Neuronal stem cell (in vitro differentiated cells): ENCODE data around the gene MAPK10.

Source experiments
- DNase-seq: peaks from one replicate; pipeline ENCODE4 v3.0.0-alpha.2; 2013; ENCODE audit warnings: low spot score
- H2AFZ ChIP-seq: one replicate; pipeline ENCODE4 v1.6.1; 2013; ENCODE audit warnings: mild to moderate bottlenecking, low read length, inconsistent platforms
- H2AK5ac ChIP-seq: 2 replicates; pipeline ENCODE4 v1.6.1; 2013; ENCODE audit warnings: low read depth, mild to moderate bottlenecking, inconsistent platforms, low read length, moderate library complexity, mixed read lengths
- H2BK120ac ChIP-seq: 2 replicates; pipeline ENCODE4 v1.6.1; 2013; ENCODE audit warnings: low read depth, mild to moderate bottlenecking, inconsistent platforms, low read length, moderate library complexity, mixed read lengths
- H2BK12ac ChIP-seq: one replicate; pipeline ENCODE4 v1.6.1; 2013; ENCODE audit warnings: low read length, inconsistent platforms
- H2BK15ac ChIP-seq: 2 replicates; pipeline ENCODE4 v1.6.1; 2013; ENCODE audit warnings: mild to moderate bottlenecking, low read length, inconsistent platforms, mixed read lengths
- H2BK5ac ChIP-seq: one replicate; pipeline ENCODE4 v1.6.1; 2013; ENCODE audit warnings: inconsistent platforms, mild to moderate bottlenecking, low read length, moderate library complexity
- H3K14ac ChIP-seq: one replicate; pipeline ENCODE4 v1.6.1; 2013; ENCODE audit warnings: low read length, inconsistent platforms
- H3K18ac ChIP-seq: 2 replicates; pipeline ENCODE4 v1.6.1; 2013; ENCODE audit warnings: low read length, inconsistent platforms
- H3K23ac ChIP-seq: 2 replicates; pipeline ENCODE4 v1.6.1; 2013; ENCODE audit warnings: low read depth, mild to moderate bottlenecking, mixed read lengths, low read length, inconsistent platforms; ENCODE audit not compliant: poor library complexity
- H3K27ac ChIP-seq: replicated peaks from 3 replicates; pipeline ENCODE4 v1.5.1; 2013; ENCODE audit warnings: low read length, inconsistent platforms
- H3K27me3 ChIP-seq, 3 experiments: 2 replicates each; pipeline ENCODE4 v1.6.1; 2013; ENCODE audit warnings: low read length in 3 of 3, mild to moderate bottlenecking in 2 of 3, inconsistent platforms in 1 of 3, low read depth in 1 of 3, mixed read lengths in 1 of 3, moderate library complexity in 1 of 3; ENCODE audit not compliant: control insufficient read depth in 3 of 3, insufficient read depth in 3 of 3
- H3K36me3 ChIP-seq, 2 donors: replicated peaks in 1 of 2; 2 replicates each; pipeline ENCODE4 v1.6.1; 2013; ENCODE audit warnings: low read length in 2 of 2; ENCODE audit not compliant: control insufficient read depth in 2 of 2, insufficient read depth in 2 of 2
- H3K4ac ChIP-seq: 2 replicates; pipeline ENCODE4 v1.6.1; 2013; ENCODE audit warnings: inconsistent platforms, mild to moderate bottlenecking, low read length, moderate library complexity
- H3K4me1 ChIP-seq, 2 donors: 1 replicate in 1 of 2; 2 replicates in 1 of 2; pipeline ENCODE4 v1.6.1; 2013; ENCODE audit warnings: low read length in 2 of 2, low read depth in 1 of 2; ENCODE audit not compliant: control insufficient read depth in 2 of 2, insufficient read depth in 1 of 2
- H3K4me2 ChIP-seq: one replicate; pipeline ENCODE4 v1.6.1; 2013; ENCODE audit warnings: mild to moderate bottlenecking, low read length, inconsistent platforms; ENCODE audit not compliant: insufficient read depth, poor library complexity, severe bottlenecking
- H3K4me3 ChIP-seq, 2 donors: 2 replicates each; pipeline ENCODE4 v1.5.1; 2013; ENCODE audit warnings: low read length in 2 of 2, mild to moderate bottlenecking in 2 of 2, inconsistent platforms in 1 of 2, moderate library complexity in 1 of 2
- H3K79me1 ChIP-seq: one replicate; pipeline ENCODE4 v1.6.1; 2013; ENCODE audit warnings: low read depth, mild to moderate bottlenecking, inconsistent platforms, low read length, moderate library complexity
- H3K9ac ChIP-seq: one replicate; pipeline ENCODE4 v1.6.1; 2013; ENCODE audit warnings: mild to moderate bottlenecking, low read depth, low read length, inconsistent platforms; ENCODE audit not compliant: poor library complexity
- H3K9me3 ChIP-seq, 2 donors: replicated peaks in 1 of 2; 2 replicates each; pipeline versions ENCODE3 to v1.6.1; 2013; ENCODE audit warnings: low read length in 2 of 2, mild to moderate bottlenecking in 2 of 2, inconsistent platforms in 1 of 2, low read depth in 1 of 2, mixed read lengths in 1 of 2, moderate library complexity in 1 of 2; ENCODE audit not compliant: control insufficient read depth in 2 of 2, insufficient read depth in 1 of 2
- H4K8ac ChIP-seq: one replicate; pipeline ENCODE4 v1.6.1; 2013; ENCODE audit warnings: low read depth, mild to moderate bottlenecking, inconsistent platforms, low read length, moderate library complexity
- H4K91ac ChIP-seq: one replicate; pipeline ENCODE4 v1.6.1; 2013; ENCODE audit warnings: low read length, low read depth, mild to moderate bottlenecking, inconsistent platforms; ENCODE audit not compliant: poor library complexity
- WGBS, 2 donors: extraction: QIAGEN DNeasy Blood & Tissue Kit; methylation state at CpG; one replicate each; pipeline ENCODE4 v1.1.7; 2013; ENCODE audit warnings: missing lambda C conversion rate in 2 of 2, mixed read lengths in 1 of 2; ENCODE audit not compliant: insufficient read length in 2 of 2, insufficient replicate concordance in 1 of 2; ENCODE audit errors: extremely low coverage in 2 of 2; 5-methylcytosine and 5-hydroxymethylcytosine counted together

Gene MAPK10

GRCh38 chr4:86131456-86131855 is 228.4 kb downstream of the MAPK10 start:
- H2AK5ac ChIP-seq: no peak overlapping the region
- no peaks in the 10 kb centered on the region for H3K27me3 ChIP-seq
- peaks cover 0 to 9% of the 10 kb centered on the region in 2 donors for H3K9me3 ChIP-seq
- H4K8ac ChIP-seq: no peak overlapping the region
- H2AFZ ChIP-seq: no peak overlapping the region
- WGBS, 2 donors: no CpG with 5 or more reads among the region's 2 CpGs
- H3K23ac ChIP-seq: no peak overlapping the region
- no peak overlapping the region for H3K18ac ChIP-seq
- no peak overlapping the region for H3K14ac ChIP-seq
- no peak for DNase-seq
- no peak overlapping the region for H3K4ac ChIP-seq
- H4K91ac ChIP-seq: no peak overlapping the region
- H2BK12ac ChIP-seq: no peak overlapping the region
- no peak overlapping the region for H3K27ac ChIP-seq
- H3K9ac ChIP-seq: no peak overlapping the region
- H3K36me3 ChIP-seq: peaks cover 0 to 34% of the 10 kb centered on the region in 2 donors
- no peaks in the 10 kb centered on the region for H3K79me1 ChIP-seq
- peaks cover 0 to 1% of the 10 kb centered on the region in 2 donors for H3K4me1 ChIP-seq
- no peak overlapping the region for H2BK120ac ChIP-seq
- no peak overlapping the region for H2BK5ac ChIP-seq
- no peak overlapping the region for H2BK15ac ChIP-seq
- H3K4me3 ChIP-seq: no peak overlapping the region
- H3K4me2 ChIP-seq: no peak overlapping the region

- Histone ChIP-seq H3K4me3 (no peak overlapping the region), H4K91ac (no peak overlapping the region), H3K14ac (no peak overlapping the region), H2AFZ (no peak overlapping the region), H3K18ac (no peak overlapping the region), H3K27ac (no peak overlapping the region), H3K27me3 (no peaks in the 10 kb centered on the region), H3K9ac (no peak overlapping the region), H2BK12ac (no peak overlapping the region), H2BK15ac (no peak overlapping the region), H3K9me3 (peaks cover 0 to 9% of the 10 kb centered on the region in 2 donors), H3K4me1 (peaks cover 0 to 1% of the 10 kb centered on the region in 2 donors), H3K23ac (no peak overlapping the region), H3K79me1 (no peaks in the 10 kb centered on the region), H2AK5ac (no peak overlapping the region), H3K4ac (no peak overlapping the region), H4K8ac (no peak overlapping the region), H3K36me3 (peaks cover 0 to 34% of the 10 kb centered on the region in 2 donors), H2BK5ac (no peak overlapping the region), H2BK120ac (no peak overlapping the region), H3K4me2 (no peak overlapping the region)
- no CpG with 5 or more reads among the region's 2 CpGs for WGBS, 2 donors
- DNase-seq: no peak
These were observed 229.5 kb downstream of the MAPK10 start for GRCh38 chr4:86130160-86130933.

GRCh38 chr4:86129546-86129945 is 230.3 kb downstream of the MAPK10 start:
- no peak overlapping the region for H3K9ac ChIP-seq
- H2AFZ ChIP-seq: no peak overlapping the region
- H3K4me2 ChIP-seq: no peak overlapping the region
- no peak for DNase-seq
- H3K18ac ChIP-seq: no peak overlapping the region
- no peak overlapping the region for H2BK5ac ChIP-seq
- H2BK12ac ChIP-seq: no peak overlapping the region
- no peak overlapping the region for H3K4ac ChIP-seq
- peaks cover 0 to 9% of the 10 kb centered on the region in 2 donors for H3K9me3 ChIP-seq
- peaks cover 0 to 37% of the 10 kb centered on the region in 2 donors for H3K36me3 ChIP-seq
- no peak overlapping the region for H4K8ac ChIP-seq
- no peaks in the 10 kb centered on the region for H3K4me1 ChIP-seq
- H2BK120ac ChIP-seq: no peak overlapping the region
- no CpG with 5 or more reads among the region's 2 CpGs for WGBS, 2 donors
- H3K14ac ChIP-seq: no peak overlapping the region
- no peaks in the 10 kb centered on the region for H3K27me3 ChIP-seq
- H3K23ac ChIP-seq: no peak overlapping the region
- H2BK15ac ChIP-seq: no peak overlapping the region
- H3K27ac ChIP-seq: no peak overlapping the region
- no peak overlapping the region for H2AK5ac ChIP-seq
- H3K4me3 ChIP-seq: no peak overlapping the region
- H4K91ac ChIP-seq: no peak overlapping the region
- no peaks in the 10 kb centered on the region for H3K79me1 ChIP-seq

GRCh38 chr4:86122404-86122803 is 237.4 kb downstream of the MAPK10 start:
- H3K18ac ChIP-seq: no peak overlapping the region
- H3K9ac ChIP-seq: no peak overlapping the region
- no peak for DNase-seq
- H3K4me3 ChIP-seq: no peak overlapping the region
- no peak overlapping the region for H3K4ac ChIP-seq
- H2BK5ac ChIP-seq: no peak overlapping the region
- no peak overlapping the region for H4K91ac ChIP-seq
- no peak overlapping the region for H2BK120ac ChIP-seq
- peaks cover 0 to 28% of the 10 kb centered on the region in 2 donors for H3K36me3 ChIP-seq
- H2AFZ ChIP-seq: no peak overlapping the region
- no peaks in the 10 kb centered on the region for H3K79me1 ChIP-seq
- no peak overlapping the region for H3K27ac ChIP-seq
- no peaks in the 10 kb centered on the region for H3K4me1 ChIP-seq
- H3K4me2 ChIP-seq: no peak overlapping the region
- H3K14ac ChIP-seq: no peak overlapping the region
- no peak overlapping the region for H2AK5ac ChIP-seq
- no peak overlapping the region for H3K23ac ChIP-seq
- H3K9me3 ChIP-seq: peaks cover 2 to 11% of the 10 kb centered on the region in 2 donors
- H4K8ac ChIP-seq: no peak overlapping the region
- no peak overlapping the region for H2BK15ac ChIP-seq
- H3K27me3 ChIP-seq: no peaks in the 10 kb centered on the region
- H2BK12ac ChIP-seq: no peak overlapping the region
